Esophagus squamous epithelium (tissue), 5 donors: Measurements from ENCODE around the gene SDHAF3. TPM values are rescaled to one million over a fixed set of nuclear protein-coding genes. Genes with fewer than 3 reads are reported as not detected.

ENCODE experiments used
- DNase-seq: peaks from one replicate; lab custom pipeline; 2025; lab: John Stamatoyannopoulos, UW
- H3K27ac ChIP-seq, 4 donors: fragments of 200-600 bp; sonication (generic); one replicate each; pipeline ENCODE4 v1.5.1; 2016 to 2019; ENCODE audit warnings: mild to moderate bottlenecking in 1 of 4
- H3K27me3 ChIP-seq, 4 donors: fragments of 200-600 bp; sonication (generic); 1 replicate in 3 of 4; 2 replicates in 1 of 4; pipeline versions ENCODE4 v1.5.1 to v1.6.0; 2017 to 2021; ENCODE audit warnings: antibody characterized with exemption in 1 of 4
- H3K36me3 ChIP-seq, 3 donors: fragments of 200-600 bp; sonication (generic); one replicate each; pipeline ENCODE4 v1.5.1; 2016 to 2019
- H3K4me1 ChIP-seq, 3 donors: fragments of 200-600 bp; sonication (generic); one replicate each; pipeline ENCODE4 v1.5.1; 2017 to 2019
- H3K4me3 ChIP-seq, 4 donors: fragments of 200-600 bp; sonication (generic); 1 replicate in 3 of 4; 2 replicates in 1 of 4; pipeline ENCODE4 v1.5.1; 2016 to 2019; ENCODE audit warnings: mild to moderate bottlenecking in 2 of 4, moderate library complexity in 1 of 4
- H3K9me3 ChIP-seq, 3 donors: fragments of 200-600 bp; sonication (generic); one replicate each; pipeline ENCODE4 v1.5.1; 2016 to 2019
- CTCF ChIP-seq, 6 experiments: fragments of 450-650 bp in 4 of 6; fragments of 200-600 bp in 2 of 6; sonication (generic) in 2 of 6; IDR thresholded peaks; one replicate each; pipeline ENCODE4 v1.5.1; 2016 to 2019; ENCODE audit warnings: antibody characterized with exemption in 6 of 6, mild to moderate bottlenecking in 4 of 6, moderate library complexity in 4 of 6
- POLR2A ChIP-seq, 4 donors: fragments of 450-650 bp; IDR thresholded peaks; one replicate each; pipeline ENCODE4 v1.6.1; 2017; ENCODE audit warnings: antibody characterized with exemption in 4 of 4, mild to moderate bottlenecking in 4 of 4, moderate library complexity in 3 of 4
- WGBS, 2 donors: methylation state at CpG; one replicate each; pipeline ENCODE4 v1.1.5; 2018; 5-methylcytosine and 5-hydroxymethylcytosine counted together
- intact Hi-C: fragments of 100-400 bp; cut with DNase I; formaldehyde crosslinking; loops from one replicate; pipeline ENCODE4 v1.15.0; 2022
- total RNA-seq, 4 donors: library from RNA; depleted of rRNA; stranded (reverse); fragments of >200 nt; gene quantifications; one replicate each; pipeline ENCODE4 v1.1.0, GENCODE V29; 2016
- donor health status: DM: yes; HTN: yes; CAD: no.

SDHAF3 gene
- total RNA-seq, 4 donors from 2014 or later = 6.4 to 13.6 (median 10.9) TPM

- no peaks in the 10 kb centered on the region for H3K9me3 ChIP-seq
- no peaks in the 10 kb centered on the region for H3K36me3 ChIP-seq
- WGBS, 2 donors = 55 to 61% methylated on average over 3 of the region's 3 CpGs
- intact Hi-C loops = no loop called here
- TF ChIP-seq POLR2A (IDR thresholded peaks at IDR 0.05) (no peak), CTCF (IDR thresholded peaks at IDR 0.05) (no peak)
- no peaks in the 10 kb centered on the region for H3K4me1 ChIP-seq
- H3K27me3 ChIP-seq = no peaks in the 10 kb centered on the region
- no peak overlapping the region for H3K4me3 ChIP-seq
- DNase-seq = no peak
- H3K27ac ChIP-seq = no peak overlapping the region
Measured at GRCh38 chr7:97198596-97198995, 81.1 kb downstream of the SDHAF3 start.

DNA sequence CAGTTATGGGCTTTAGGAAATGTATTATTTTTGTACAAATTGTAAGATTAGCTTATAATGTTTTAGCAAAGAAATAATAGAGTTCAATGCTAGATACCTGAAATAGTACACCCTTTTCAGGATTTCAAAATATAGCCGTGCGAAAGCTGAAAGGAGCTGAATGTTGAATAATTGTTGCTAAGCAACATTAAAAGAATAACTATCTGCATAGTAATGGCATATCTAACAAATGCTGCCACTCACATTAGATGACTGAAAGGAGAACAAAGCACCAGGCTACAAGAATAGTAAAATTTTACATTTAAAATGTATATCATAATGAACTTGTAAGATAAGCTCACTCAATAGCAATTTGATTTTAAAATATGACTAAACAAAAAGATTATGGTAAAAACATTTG is 82.5 kb downstream of the SDHAF3 start:
- DNase-seq = no peak
- Histone ChIP-seq H3K27ac (no peak overlapping the region), H3K4me1 (no peaks in the 10 kb centered on the region), H3K9me3 (no peaks in the 10 kb centered on the region), H3K36me3 (no peaks in the 10 kb centered on the region), H3K27me3 (no peaks in the 10 kb centered on the region), H3K4me3 (no peak overlapping the region)
- intact Hi-C loops = no loop called here
- TF ChIP-seq CTCF (IDR thresholded peaks at IDR 0.05) = no peak
- WGBS, 2 donors = 56 to 78% methylated on average over 2 of the region's 2 CpGs

DNA sequence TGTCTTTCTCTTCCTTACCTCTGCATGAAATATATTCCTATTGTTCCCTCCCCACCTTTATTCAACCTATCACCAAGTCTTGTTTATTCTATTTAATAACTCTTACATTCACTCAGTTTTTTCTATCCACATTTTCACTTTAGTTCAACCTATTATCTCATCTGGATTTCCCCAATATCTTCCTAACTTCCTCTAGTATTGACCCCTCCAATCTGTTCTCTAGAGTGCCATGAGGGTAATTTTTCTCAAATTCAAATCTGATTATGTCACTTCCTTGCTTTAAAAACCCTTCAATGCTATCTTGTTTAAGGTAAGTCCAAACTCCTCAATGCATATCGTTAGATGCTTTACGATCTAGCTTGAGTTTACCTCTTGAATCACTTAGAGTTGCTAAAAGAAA is 86.5 kb downstream of the SDHAF3 start:
- Histone ChIP-seq H3K36me3 (no peaks in the 10 kb centered on the region), H3K9me3 (no peaks in the 10 kb centered on the region), H3K27me3 (no peaks in the 10 kb centered on the region), H3K4me1 (no peaks in the 10 kb centered on the region), H3K27ac (no peak overlapping the region), H3K4me3 (no peak overlapping the region)
- TF ChIP-seq CTCF (IDR thresholded peaks at IDR 0.05) (no peak), POLR2A (IDR thresholded peaks at IDR 0.05) (no peak)
- intact Hi-C loops = no loop called here
- DNase-seq = no peak
- 67 to 77% methylated on average over 2 of the region's 2 CpGs for WGBS, 2 donors

GRCh38 chr7:97204821-97205220 is 87.3 kb downstream of the SDHAF3 start:
- H3K4me1 ChIP-seq = no peaks in the 10 kb centered on the region
- no peaks in the 10 kb centered on the region for H3K9me3 ChIP-seq
- H3K36me3 ChIP-seq = no peaks in the 10 kb centered on the region
- H3K4me3 ChIP-seq = no peak overlapping the region
- no peaks in the 10 kb centered on the region for H3K27me3 ChIP-seq
- TF ChIP-seq CTCF (IDR thresholded peaks at IDR 0.05) = no peak
- WGBS, 2 donors = 51 to 63% methylated on average over 3 of the region's 3 CpGs
- no peak for DNase-seq
- no peak overlapping the region for H3K27ac ChIP-seq
- intact Hi-C loops = no loop called here

DNA sequence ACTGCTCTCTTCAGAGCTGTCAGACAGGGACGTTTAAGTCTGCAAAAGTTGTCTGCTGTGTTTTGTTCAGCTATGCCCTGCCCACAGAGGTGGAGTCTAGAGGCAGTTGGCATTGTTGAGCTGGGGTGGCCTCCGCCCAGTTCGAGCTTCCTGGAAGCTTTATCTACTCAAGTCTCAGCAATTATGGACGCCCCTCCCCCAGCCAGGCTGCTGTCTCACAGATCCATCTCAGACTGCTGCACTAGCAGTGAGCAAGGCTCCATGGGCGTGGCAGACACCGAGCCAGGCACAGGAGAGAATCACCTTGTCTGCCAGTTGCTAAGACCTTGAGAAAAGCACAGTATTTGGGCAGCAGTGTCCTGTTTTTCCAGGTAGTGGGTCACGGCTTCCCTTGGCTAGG is 98.1 kb downstream of the SDHAF3 start:
- Histone ChIP-seq H3K27me3 (no peaks in the 10 kb centered on the region), H3K9me3 (no peaks in the 10 kb centered on the region), H3K36me3 (no peaks in the 10 kb centered on the region), H3K4me3 (no peak overlapping the region), H3K27ac (no peak overlapping the region), H3K4me1 (no peaks in the 10 kb centered on the region)
- 48 to 49% methylated on average over 2 to 5 of the region's 7 CpGs for WGBS, 2 donors
- no peak for DNase-seq
- no peak for TF ChIP-seq CTCF (IDR thresholded peaks at IDR 0.05)
- no peak for TF ChIP-seq POLR2A (IDR thresholded peaks at IDR 0.05)
- intact Hi-C loops = no loop called here
